ENCODE data around the gene FGD3.

FGD3 gene

DNA sequence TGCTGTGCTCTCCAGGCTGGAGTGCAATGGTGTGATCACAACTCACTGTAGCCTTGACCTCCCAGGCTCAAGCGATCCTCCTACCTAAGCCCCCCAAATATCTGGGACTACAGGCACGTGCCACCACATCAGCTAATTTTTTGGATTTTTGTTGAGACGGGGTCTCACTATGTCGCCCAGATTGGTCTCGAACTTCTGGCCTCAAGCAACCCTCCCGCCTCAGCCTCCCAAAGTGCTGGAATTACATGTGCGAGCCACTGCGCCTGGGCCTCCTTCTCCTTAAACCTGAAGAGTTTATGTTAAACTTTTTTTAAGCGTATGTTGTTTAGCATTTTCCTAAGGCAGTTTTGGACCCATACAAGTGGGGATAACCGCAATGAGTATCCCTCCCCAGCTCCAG lies 80.4 kb downstream of the FGD3 start:
- in situ Hi-C loops (cut with HindIII; ENCODE audit: low sequenced_read_pairs) = no loop called here

DNA sequence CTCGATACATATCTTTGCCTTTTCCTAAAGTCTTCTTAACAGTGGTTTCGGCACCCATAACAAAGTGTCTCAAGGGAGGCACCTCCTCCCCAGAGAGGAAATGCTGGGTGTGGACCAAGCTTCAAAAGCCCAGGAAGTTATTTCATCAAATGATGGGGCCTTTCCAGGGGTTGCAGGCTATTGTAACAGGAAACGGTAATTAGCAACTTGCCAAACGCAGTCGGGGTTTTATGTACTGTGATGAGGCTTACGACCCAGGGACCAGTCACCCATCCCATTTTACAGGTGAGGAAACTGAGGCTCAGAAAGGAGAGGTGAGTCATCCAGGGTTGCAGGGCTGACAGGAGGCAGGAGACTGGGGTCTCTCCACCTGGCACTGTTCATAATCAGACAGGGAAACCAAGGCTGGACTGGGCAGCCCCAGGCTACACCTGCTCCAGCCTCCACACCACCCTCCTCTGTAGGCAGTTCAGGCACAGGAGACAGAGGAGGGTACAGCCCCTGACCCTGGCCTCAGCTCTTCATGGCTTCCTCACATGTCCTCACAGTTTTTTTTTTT lies 81.2 kb downstream of the FGD3 start:
- in situ Hi-C loops (cut with HindIII; ENCODE audit: low sequenced_read_pairs) = no loop called here

- in situ Hi-C loops (cut with HindIII; ENCODE audit: low sequenced_read_pairs) = no loop called here
Measured at GRCh38 chr9:93030642-93031628, 83.6 kb downstream of the FGD3 start.

DNA sequence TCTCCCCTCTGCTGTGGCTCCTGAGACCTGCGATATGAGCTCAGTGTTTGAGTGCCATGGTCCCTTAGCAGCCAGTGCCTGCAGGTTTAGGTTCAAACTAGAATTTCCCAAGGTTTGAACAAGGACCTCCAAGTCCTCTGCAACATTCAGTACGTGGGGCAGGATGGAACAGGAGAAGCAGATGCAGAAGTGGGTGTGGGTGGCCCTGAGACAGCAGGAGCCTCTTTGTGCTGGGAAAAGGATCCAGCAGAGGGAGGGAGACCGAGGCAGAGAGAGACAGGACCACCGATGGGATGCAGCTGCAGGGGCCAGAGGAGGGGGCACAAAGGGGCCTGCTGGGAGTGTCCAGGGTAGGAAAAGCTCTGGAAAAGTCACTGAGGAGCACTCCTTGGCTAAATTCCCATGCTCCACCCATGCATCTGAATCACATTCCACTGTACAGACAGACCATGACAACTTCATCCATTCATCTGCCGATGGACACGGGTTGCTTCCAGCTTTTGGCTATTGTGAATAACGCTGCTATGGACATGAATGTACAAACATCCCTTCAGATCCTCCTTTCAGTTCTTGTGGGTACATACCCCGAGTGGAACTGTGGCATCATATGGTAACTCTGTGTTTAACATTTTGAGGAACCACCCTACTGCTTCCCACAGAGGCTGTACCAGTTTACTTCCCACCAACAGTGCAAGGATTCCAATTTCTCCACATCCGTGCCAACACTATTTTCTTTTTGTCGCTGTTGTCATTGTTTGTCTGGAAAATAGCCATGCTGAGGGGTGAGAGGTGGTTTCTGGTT lies 84.5 kb downstream of the FGD3 start:
- in situ Hi-C loops (cut with HindIII; ENCODE audit: low sequenced_read_pairs) = no loop called here

DNA sequence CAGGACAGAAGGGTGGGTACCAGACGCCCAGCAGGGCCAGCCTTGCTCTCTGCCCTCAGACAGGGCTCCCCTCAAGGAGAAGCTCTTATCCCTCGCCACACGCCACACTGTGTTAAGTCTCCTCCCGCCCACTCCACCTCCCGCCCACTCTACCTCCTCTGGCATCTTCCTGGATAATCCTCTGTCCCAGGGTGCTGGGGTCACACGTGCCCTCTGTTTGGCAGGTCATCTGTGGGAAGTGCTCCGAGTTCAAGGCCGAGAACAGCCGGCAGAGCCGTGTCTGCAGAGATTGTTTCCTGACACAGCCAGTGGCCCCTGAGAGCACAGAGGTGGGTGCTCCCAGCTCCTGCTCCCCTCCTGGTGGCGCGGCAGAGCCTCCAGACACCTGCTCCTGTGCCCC lies 85.2 kb downstream of the FGD3 start:
- in situ Hi-C loops (cut with HindIII; ENCODE audit: low sequenced_read_pairs) = no loop called here

DNA sequence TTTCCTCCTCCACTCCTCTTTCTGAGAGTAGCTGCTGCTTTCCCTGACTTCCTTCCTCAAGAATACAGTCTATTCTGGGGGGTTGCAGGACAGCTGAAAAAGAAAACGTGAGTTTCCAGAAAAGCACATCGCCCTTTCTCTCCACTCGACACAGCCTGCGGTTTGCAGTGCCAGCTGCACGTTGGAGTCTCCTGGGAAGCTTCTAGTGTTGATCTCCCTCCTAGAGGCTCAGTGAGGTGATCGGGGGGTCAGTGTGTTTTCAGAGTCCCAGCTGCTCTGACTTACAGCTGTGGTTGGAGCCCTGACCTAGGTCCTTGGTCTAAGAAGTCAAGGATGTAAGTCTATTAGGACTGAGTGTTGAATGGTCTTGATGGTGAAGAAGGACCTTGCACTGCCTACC lies 86.2 kb downstream of the FGD3 start:
- in situ Hi-C loops (cut with HindIII; ENCODE audit: low sequenced_read_pairs) = no loop called here

DNA sequence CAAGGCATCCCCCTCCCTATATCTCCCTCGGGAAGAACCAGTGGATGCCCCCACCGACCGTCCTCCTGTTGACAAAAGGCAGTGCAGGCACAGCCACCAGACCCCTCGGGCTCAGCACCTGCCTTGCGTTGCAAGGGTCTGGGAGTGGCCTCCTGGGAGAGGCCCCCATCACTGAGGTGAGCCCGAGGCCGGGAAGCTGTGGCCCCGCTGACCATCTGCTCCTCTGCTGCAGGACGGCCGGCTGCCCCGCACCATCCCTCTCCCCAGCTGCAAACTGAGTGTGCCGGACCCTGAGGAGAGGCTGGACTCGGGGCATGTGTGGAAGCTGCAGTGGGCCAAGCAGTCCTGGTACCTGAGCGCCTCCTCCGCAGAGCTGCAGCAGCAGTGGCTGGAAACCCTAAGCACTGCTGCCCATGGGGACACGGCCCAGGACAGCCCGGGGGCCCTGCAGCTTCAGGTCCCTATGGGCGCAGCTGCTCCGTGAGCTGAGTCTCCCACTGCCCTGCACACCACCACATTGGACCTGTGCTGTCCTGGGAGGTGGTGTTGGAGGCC lies 87.9 kb downstream of the FGD3 start:
- in situ Hi-C loops (cut with HindIII; ENCODE audit: low sequenced_read_pairs) = no loop called here

DNA sequence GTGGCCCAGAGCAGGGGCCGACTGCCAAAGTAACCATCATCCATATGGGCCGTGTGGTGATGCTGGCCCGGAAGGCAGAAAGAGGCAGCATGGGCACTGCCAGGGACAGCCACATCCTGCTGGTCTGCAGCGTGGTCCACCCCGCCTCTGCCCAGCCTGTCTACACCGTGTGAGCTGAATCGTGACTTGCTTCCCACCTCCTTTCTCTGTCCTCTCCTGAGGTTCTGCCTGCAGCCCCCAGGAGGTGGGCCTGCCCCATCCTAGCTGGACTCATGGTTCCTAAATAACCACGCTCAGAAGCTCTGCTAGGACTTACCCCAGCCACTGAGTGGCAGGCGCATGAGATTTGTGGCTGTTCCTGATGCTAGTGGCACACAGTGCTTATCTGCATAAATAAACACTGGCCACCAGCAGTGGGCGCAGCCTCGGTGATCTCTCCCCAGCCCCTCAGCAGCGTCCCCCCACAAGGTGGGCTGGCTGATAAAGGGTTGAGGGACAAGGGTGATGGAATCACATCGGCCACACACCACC lies 88.6 kb downstream of the FGD3 start:
- in situ Hi-C loops (cut with HindIII; ENCODE audit: low sequenced_read_pairs) = no loop called here

- in situ Hi-C loops (cut with HindIII; ENCODE audit: low sequenced_read_pairs) = no loop called here
Measured at GRCh38 chr9:93036887-93037475, 89.7 kb downstream of the FGD3 start.

DNA sequence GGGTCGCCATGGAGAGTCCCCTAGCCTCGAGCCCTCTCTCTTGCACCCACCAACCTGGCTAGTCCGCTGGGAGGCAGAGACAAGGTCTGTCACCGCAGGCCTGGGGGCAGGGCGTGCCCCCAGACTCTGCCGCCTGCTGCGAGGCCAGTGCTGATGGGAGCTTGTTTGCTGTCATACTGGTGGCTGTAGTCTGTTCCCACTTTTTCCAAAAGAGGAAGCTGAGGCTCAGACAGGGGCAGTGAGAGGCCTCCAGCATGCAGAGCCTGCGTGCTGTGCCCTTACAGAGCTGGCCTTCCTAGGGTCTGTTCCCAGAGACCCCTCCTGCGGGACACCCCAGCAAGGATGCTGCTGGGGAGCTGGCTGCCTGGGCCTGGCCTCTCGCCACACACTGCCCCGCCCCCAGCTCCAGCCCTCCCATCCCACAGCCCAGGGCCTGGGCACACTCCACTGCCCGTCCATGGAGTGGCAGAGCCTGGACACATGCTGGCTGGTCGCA lies 90.2 kb downstream of the FGD3 start:
- in situ Hi-C loops (cut with HindIII; ENCODE audit: low sequenced_read_pairs) = no loop called here

DNA sequence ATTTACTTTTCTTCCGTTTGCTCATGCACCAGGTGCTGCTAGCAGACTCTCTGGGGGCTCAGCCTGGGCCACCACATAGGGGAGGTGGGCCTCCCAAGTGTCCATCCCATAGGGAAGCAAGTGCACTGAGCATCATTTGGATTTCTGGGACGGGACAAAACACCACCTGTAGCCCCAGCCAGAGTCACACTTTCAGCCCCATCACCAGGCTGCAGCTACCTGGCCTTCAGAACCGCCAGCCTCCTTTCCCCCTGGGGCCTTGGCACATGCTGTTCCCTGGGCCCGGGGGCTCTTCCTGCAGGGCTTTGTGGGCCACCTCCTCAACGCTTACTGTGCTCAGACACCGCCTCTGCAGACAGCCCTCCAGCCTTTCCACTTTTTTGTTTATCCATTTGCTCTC lies 91.6 kb downstream of the FGD3 start:
- in situ Hi-C loops (cut with HindIII; ENCODE audit: low sequenced_read_pairs) = no loop called here

- in situ Hi-C loops (cut with HindIII; ENCODE audit: low sequenced_read_pairs) = no loop called here
Measured at GRCh38 chr9:93039456-93039855, 92.1 kb downstream of the FGD3 start.

DNA sequence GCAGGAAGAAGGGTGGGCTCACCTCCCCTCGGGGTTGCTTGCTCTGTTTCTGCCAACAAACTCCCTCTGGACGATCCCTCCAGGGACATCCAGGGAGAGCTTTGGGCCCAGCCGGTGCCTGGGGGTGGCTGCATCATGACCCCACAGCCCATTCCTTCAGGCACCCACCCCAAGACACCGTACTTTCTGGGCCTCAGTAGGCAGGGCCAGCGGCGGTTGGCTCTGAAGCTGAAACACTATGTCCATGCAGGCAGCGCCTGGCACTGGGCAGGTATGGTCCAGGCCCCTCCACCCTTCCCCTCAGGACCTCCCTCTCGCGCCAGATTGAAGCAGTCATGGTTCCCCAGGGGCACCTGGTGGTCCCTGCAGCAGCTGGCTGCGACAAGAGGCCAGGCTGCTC lies 92.7 kb downstream of the FGD3 start:
- in situ Hi-C loops (cut with HindIII; ENCODE audit: low sequenced_read_pairs) = no loop called here

DNA sequence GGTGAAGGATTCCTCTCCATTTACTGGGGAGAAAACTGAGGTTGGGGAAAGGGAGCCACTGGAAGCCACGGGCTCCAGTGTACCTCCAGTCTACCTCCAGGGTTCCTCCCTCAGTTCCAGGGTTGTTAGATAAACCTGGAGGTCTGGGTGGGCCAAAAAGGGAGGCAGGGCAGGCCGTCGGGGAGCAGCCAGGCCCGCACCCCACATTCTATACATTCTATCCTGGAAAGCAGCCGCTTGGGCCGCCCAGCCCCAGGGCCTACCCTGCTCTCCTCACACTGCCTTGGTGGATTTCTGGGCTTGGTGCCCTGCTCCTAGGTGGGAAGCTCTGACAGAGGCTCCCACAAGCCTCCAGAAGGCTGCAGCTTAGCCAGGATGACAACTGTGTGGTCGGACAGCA lies 93.1 kb downstream of the FGD3 start:
- in situ Hi-C loops (cut with HindIII; ENCODE audit: low sequenced_read_pairs) = no loop called here

DNA sequence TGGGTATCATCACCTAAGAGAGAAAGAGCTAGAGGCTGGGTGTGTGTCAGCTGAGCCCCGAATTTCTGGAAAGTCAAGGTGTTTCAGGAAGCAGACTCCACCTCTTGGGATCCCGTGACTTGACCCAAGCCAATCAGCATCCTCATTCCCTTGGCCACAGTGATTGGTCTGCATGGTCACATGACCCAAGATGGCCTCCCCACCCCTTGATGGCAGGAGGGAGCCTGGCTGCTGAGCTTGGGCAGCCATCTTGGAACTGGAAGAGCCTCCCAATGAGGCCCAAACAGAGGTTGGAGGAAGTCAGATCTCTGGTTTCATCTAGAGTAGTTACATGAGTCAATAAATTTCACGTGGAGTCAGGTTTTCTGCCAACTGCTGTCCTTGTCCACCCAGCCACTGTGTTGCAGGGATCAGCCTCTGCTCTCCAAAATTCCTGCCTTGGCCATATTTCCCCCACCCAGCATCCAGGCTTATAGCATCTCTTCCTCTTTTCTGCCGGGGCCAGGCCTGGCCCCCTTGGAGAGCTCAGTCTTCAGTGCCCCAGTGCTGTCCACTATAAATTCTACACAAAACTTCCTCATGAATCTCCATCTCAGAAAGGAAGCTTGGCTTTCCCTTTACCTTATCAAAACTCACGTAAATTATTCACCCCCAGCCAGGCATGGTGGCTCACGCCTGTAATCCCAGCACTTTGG lies 93.9 kb downstream of the FGD3 start:
- in situ Hi-C loops (cut with HindIII; ENCODE audit: low sequenced_read_pairs) = no loop called here

DNA sequence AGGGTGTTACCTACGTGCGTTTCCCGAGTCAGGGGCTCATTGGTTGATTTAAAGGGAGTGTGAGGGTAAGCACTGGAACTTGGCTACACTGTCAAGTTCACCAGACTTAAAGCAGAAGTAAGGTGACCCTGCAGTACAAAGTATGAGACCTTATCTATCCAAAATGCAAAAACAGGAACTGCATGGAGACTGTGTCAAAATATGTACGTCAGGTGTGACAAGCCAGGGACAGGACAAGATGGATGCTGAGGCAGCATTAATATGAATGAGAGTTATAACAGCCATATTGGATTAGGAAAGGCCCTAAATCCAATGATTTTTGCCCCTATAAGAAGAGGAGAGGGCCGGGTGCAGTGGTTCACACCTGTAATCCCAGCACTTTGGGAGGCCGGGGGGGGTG lies 95.8 kb downstream of the FGD3 start:
- in situ Hi-C loops (cut with HindIII; ENCODE audit: low sequenced_read_pairs) = no loop called here

GRCh38 chr9:93045521-93045920 lies 98.2 kb downstream of the FGD3 start:
- in situ Hi-C loops (cut with HindIII; ENCODE audit: low sequenced_read_pairs) = no loop called here

DNA sequence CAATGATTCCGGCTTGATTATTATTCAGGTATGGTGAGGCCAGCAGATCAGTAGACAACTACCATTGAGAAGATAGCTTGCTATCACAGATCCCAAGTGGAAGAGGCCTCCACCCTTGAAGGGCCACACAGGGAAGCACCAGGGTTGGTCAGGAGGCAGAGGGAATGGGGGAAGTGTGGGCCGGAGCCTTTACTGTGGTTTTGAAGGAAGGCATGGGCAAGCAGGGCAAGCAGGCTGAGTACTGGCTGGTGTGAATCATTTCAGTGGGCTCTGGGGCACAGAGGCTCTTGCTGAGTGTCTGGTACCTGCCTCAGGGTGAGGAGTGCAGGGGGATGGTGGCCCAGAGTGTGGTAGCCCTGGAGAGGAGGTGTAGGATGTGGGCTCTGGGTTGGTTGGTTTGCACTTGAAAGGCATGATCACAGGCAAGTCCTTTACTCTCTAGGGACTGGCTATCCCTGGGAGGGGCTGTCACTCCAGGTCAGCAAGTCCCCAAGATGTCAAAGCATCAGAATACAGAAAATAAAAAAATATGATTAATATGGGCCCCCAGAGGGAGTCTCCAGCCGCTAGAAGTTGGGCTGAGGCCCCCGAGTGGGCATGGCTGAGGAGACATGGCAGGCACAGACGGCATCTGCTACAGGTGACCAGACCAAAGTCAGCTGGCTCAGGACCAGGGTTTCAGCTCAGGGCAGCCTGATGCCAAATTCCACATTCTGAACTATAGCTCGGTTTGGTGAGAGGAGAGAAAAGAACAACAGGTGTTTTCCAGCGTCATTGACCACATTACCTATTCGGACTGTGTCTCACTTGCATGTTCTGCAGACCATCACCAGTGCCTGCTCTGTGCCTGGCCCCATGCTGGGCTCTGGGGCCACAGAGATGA lies 101.5 kb downstream of the FGD3 start:
- in situ Hi-C loops (cut with HindIII; ENCODE audit: low sequenced_read_pairs) = no loop called here

DNA sequence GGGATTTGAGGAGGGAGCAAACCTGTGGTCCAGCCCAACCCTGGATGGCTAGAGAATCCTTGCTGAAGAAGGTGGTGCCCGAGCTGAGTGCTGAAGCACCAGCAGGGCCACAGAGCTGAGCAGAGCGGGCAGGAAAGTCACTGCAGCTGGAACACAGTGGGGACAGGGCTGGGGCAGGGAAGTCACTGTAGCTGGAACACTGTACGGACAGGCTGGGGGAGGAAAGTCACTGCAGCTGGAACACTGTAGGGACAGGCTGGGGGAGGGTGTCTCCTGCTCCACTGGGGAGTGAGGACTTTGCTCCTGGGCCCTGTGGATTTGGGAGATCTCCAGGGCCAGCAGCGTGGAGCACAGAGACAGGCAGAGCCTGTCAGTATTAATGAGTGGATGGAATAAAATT lies 102.2 kb downstream of the FGD3 start:
- in situ Hi-C loops (cut with HindIII; ENCODE audit: low sequenced_read_pairs) = no loop called here

Measured in DLD1 (cell line).